Central memory CD8-positive, alpha-beta T cell (primary cell): ENCODE measurements around the gene CLEC16A.
"Not testable (repeated sequence)": the region's sequence is repeated elsewhere in the genome, so short reads cannot be mapped to it uniquely, and the experiment has no call there.

Source experiments
- ATAC-seq: fragments of 150-1000 bp; cut with Tn5 transposase; replicated peaks from 2 replicates; pipeline ENCODE4 v1.10.0; 2022; ENCODE audit warnings: mild to moderate bottlenecking, moderate FRiP score, moderate number of reproducible peaks; ENCODE audit not compliant: poor library complexity, severe bottlenecking; ENCODE audit errors: extremely low read depth
- DNase-seq, 2 donors: peaks; one replicate each; pipeline ENCODE4 v3.0.0; 2021; ENCODE audit warnings: low spot score in 2 of 2
- H3K27ac Mint-ChIP-seq: one replicate; pipeline ENCODE4 v1.8.0; 2022; ENCODE audit warnings: low read depth, mild to moderate bottlenecking, moderate library complexity, mixed read lengths
- H3K27me3 Mint-ChIP-seq: one replicate; pipeline ENCODE4 v1.8.0; 2022; ENCODE audit warnings: mixed read lengths
- H3K36me3 Mint-ChIP-seq: one replicate; pipeline ENCODE4 v1.8.0; 2022; ENCODE audit warnings: mild to moderate bottlenecking, moderate library complexity, mixed read lengths; ENCODE audit not compliant: insufficient read depth
- H3K4me1 Mint-ChIP-seq: one replicate; pipeline ENCODE4 v1.8.0; 2022; ENCODE audit warnings: mixed read lengths
- H3K4me3 Mint-ChIP-seq: one replicate; pipeline ENCODE4 v1.8.0; 2022; ENCODE audit warnings: mild to moderate bottlenecking, moderate library complexity, mixed read lengths
- H3K9me3 Mint-ChIP-seq: one replicate; pipeline ENCODE4 v1.8.0; 2022; ENCODE audit warnings: mixed read lengths

CLEC16A gene

GRCh38 chr16:10929097-10929496, 15.3 kb upstream of the CLEC16A start:
- peaks cover 12% of the 10 kb centered on the region for H3K4me1 Mint-ChIP-seq
- H3K27ac Mint-ChIP-seq, H3K27me3 Mint-ChIP-seq, H3K4me3 Mint-ChIP-seq, ATAC-seq, H3K9me3 Mint-ChIP-seq, DNase-seq: not testable (repeated sequence)
- H3K36me3 Mint-ChIP-seq, result peaks cover 30% of the 10 kb centered on the region

GRCh38 chr16:10929853-10930754, 14.3 kb upstream of the CLEC16A start:
- no peak overlapping the region for H3K4me3 Mint-ChIP-seq
- H3K27me3 Mint-ChIP-seq, result no peaks in the 10 kb centered on the region
- peak overlapping the region; percentile 35 for H3K27ac Mint-ChIP-seq
- peaks cover 27% of the 10 kb centered on the region for H3K36me3 Mint-ChIP-seq
- no peaks in the 10 kb centered on the region for H3K9me3 Mint-ChIP-seq
- peaks cover 16% of the 10 kb centered on the region for H3K4me1 Mint-ChIP-seq
- ATAC-seq (no peak), DNase-seq (no peak)

GRCh38 chr16:10930755-10931093, 13.6 kb upstream of the CLEC16A start:
- peaks cover 20% of the 10 kb centered on the region for H3K4me1 Mint-ChIP-seq
- DNase-seq (no peak), ATAC-seq (no peak)
- H3K9me3 Mint-ChIP-seq, result no peaks in the 10 kb centered on the region
- H3K36me3 Mint-ChIP-seq, result peaks cover 26% of the 10 kb centered on the region
- H3K27ac Mint-ChIP-seq, result no peak overlapping the region
- H3K27me3 Mint-ChIP-seq, result no peaks in the 10 kb centered on the region
- H3K4me3 Mint-ChIP-seq, result no peak overlapping the region

- DNase-seq (no peak), ATAC-seq (no peak)
- Mint-ChIP-seq H3K9me3 (no peaks in the 10 kb centered on the region), H3K4me3 (no peak overlapping the region), H3K36me3 (peaks cover 25% of the 10 kb centered on the region), H3K27me3 (no peaks in the 10 kb centered on the region), H3K27ac (no peak overlapping the region), H3K4me1 (peaks cover 24% of the 10 kb centered on the region)
Observed at GRCh38 chr16:10931134-10931533, 13.2 kb upstream of the CLEC16A start.

- Mint-ChIP-seq H3K4me3 (no peak overlapping the region), H3K36me3 (peaks cover 24% of the 10 kb centered on the region), H3K9me3 (no peaks in the 10 kb centered on the region), H3K27ac (no peak overlapping the region), H3K4me1 (peaks cover 34% of the 10 kb centered on the region), H3K27me3 (no peaks in the 10 kb centered on the region)
- no peak for ATAC-seq
- DNase-seq, result no peak
Observed at GRCh38 chr16:10931977-10932632, 12.3 kb upstream of the CLEC16A start.

- H3K36me3 Mint-ChIP-seq, result peaks cover 20% of the 10 kb centered on the region
- H3K27ac Mint-ChIP-seq, result no peak overlapping the region
Observed at GRCh38 chr16:10932959-10933710, 11.2 kb upstream of the CLEC16A start.

GRCh38 chr16:10933865-10934264, 10.5 kb upstream of the CLEC16A start:
- ATAC-seq (no peak), DNase-seq (no peak)
- H3K4me1 Mint-ChIP-seq, result peaks cover 51% of the 10 kb centered on the region
- H3K27me3 Mint-ChIP-seq, result no peaks in the 10 kb centered on the region
- peaks cover 16% of the 10 kb centered on the region for H3K36me3 Mint-ChIP-seq
- no peak overlapping the region for H3K27ac Mint-ChIP-seq
- H3K9me3 Mint-ChIP-seq, result no peaks in the 10 kb centered on the region
- H3K4me3 Mint-ChIP-seq, result peak overlapping the region; percentile 29

More at GRCh38 chr16:10932959-10933710, 11.2 kb upstream of the CLEC16A start:
- Mint-ChIP-seq H3K27me3 (no peaks in the 10 kb centered on the region), H3K9me3 (no peaks in the 10 kb centered on the region), H3K4me1 (peaks cover 44% of the 10 kb centered on the region), H3K4me3 (peak overlapping the region; percentile 29)
- no peak for ATAC-seq
- no peak for DNase-seq

- peaks cover 14% of the 10 kb centered on the region for H3K36me3 Mint-ChIP-seq
- peaks cover 58% of the 10 kb centered on the region for H3K4me1 Mint-ChIP-seq
Observed at GRCh38 chr16:10934325-10935107, 9.8 kb upstream of the CLEC16A start.

GRCh38 chr16:10935226-10935915, 9.0 kb upstream of the CLEC16A start:
- H3K4me1 Mint-ChIP-seq, result peaks cover 60% of the 10 kb centered on the region
- ATAC-seq (no peak), DNase-seq (no peak)
- no peak overlapping the region for H3K27ac Mint-ChIP-seq
- peaks cover 14% of the 10 kb centered on the region for H3K36me3 Mint-ChIP-seq
- H3K9me3 Mint-ChIP-seq, result no peaks in the 10 kb centered on the region
- no peaks in the 10 kb centered on the region for H3K27me3 Mint-ChIP-seq
- H3K4me3 Mint-ChIP-seq, result no peak overlapping the region

More at GRCh38 chr16:10934325-10935107, 9.8 kb upstream of the CLEC16A start:
- Mint-ChIP-seq H3K27me3 (no peaks in the 10 kb centered on the region), H3K4me3 (no peak overlapping the region), H3K27ac (no peak overlapping the region), H3K9me3 (no peaks in the 10 kb centered on the region)
- ATAC-seq, result no peak
- DNase-seq, result no peak

GRCh38 chr16:10936272-10936984, 7.9 kb upstream of the CLEC16A start:
- Mint-ChIP-seq H3K4me1 (peaks cover 70% of the 10 kb centered on the region), H3K27ac (no peak overlapping the region), H3K36me3 (peaks cover 13% of the 10 kb centered on the region), H3K27me3 (no peaks in the 10 kb centered on the region), H3K9me3 (no peaks in the 10 kb centered on the region), H3K4me3 (peak overlapping the region; percentile 37)
- no peak for ATAC-seq
- DNase-seq, result no peak
